Neural progenitor cell (in vitro differentiated cells): ENCODE results near the gene FBXL15. TPM values are rescaled to one million over a fixed set of nuclear protein-coding genes. Genes with fewer than 3 reads are reported as not detected.

Experiments
- DNase-seq: peaks from one replicate; pipeline ENCODE4 v3.0.0-alpha.2; 2016; ENCODE audit warnings: low spot score
- H2AFZ ChIP-seq: fragments of 200-600 bp; sonication (generic); replicated peaks from 2 replicates; pipeline ENCODE4 v1.6.1; 2016; ENCODE audit warnings: antibody characterized with exemption
- H3F3A ChIP-seq: fragments of 200-600 bp; sonication (generic); 2 replicates; pipeline ENCODE4 v1.6.1; 2016; ENCODE audit warnings: antibody characterized with exemption, low read depth
- H3K27ac ChIP-seq: fragments of 200-600 bp; sonication (generic); 2 replicates; pipeline ENCODE4 v1.5.1; 2016; ENCODE audit warnings: mild to moderate bottlenecking
- H3K27me3 ChIP-seq: fragments of 200-600 bp; sonication (generic); 2 replicates; pipeline ENCODE4 v1.6.1; 2016; ENCODE audit warnings: mild to moderate bottlenecking, moderate library complexity
- H3K36me3 ChIP-seq: fragments of 200-600 bp; sonication (generic); 2 replicates; pipeline ENCODE4 v1.5.1; 2016
- H3K4me1 ChIP-seq: fragments of 200-600 bp; sonication (generic); 2 replicates; pipeline ENCODE4 v1.6.1; 2016; ENCODE audit warnings: mixed run types
- H3K4me2 ChIP-seq: fragments of 200-600 bp; sonication (generic); 2 replicates; pipeline ENCODE4 v1.6.1; 2016
- H3K4me3 ChIP-seq: fragments of 200-600 bp; sonication (generic); 2 replicates; pipeline ENCODE4 v1.5.1; 2016
- H3K79me2 ChIP-seq: fragments of 200-600 bp; sonication (generic); 2 replicates; pipeline ENCODE4 v1.6.1; 2016; ENCODE audit warnings: low read depth
- H3K9ac ChIP-seq: fragments of 200-600 bp; sonication (generic); 2 replicates; pipeline ENCODE4 v1.6.1; 2016
- H3K9me3 ChIP-seq: fragments of 200-600 bp; sonication (generic); 2 replicates; pipeline ENCODE4 v1.5.1; 2016; ENCODE audit warnings: low read depth
- H4K20me1 ChIP-seq: fragments of 200-600 bp; sonication (generic); 2 replicates; pipeline ENCODE4 v1.6.1; 2016; ENCODE audit warnings: low read depth
- H3K27ac Mint-ChIP-seq: 3 replicates; pipeline ENCODE4 v1.8.0; 2021; ENCODE audit warnings: mixed read lengths
- H3K27me3 Mint-ChIP-seq: 2 replicates; pipeline ENCODE4 v1.8.0; 2022; ENCODE audit warnings: low read depth, mild to moderate bottlenecking, inconsistent platforms, moderate library complexity, mixed read lengths; ENCODE audit not compliant: insufficient read depth
- H3K36me3 Mint-ChIP-seq: 3 replicates; pipeline ENCODE4 v1.8.0; 2021; ENCODE audit warnings: mixed read lengths
- H3K4me1 Mint-ChIP-seq: 3 replicates; pipeline ENCODE4 v1.8.0; 2021; ENCODE audit warnings: mixed read lengths
- H3K4me3 Mint-ChIP-seq: 3 replicates; pipeline ENCODE4 v1.8.0; 2021; ENCODE audit warnings: mild to moderate bottlenecking, moderate library complexity, mixed read lengths
- H3K9me3 Mint-ChIP-seq: 3 replicates; pipeline ENCODE4 v1.8.0; 2020; ENCODE audit warnings: mixed read lengths
- EZH2 ChIP-seq: fragments of 200-600 bp; sonication (generic); IDR thresholded peaks from 2 replicates; pipeline ENCODE4 v1.6.1; 2017; ENCODE audit warnings: antibody characterized with exemption, mild to moderate bottlenecking, moderate library complexity
- EZH2phosphoT487 ChIP-seq: fragments of 200-600 bp; sonication (generic); IDR thresholded peaks from 2 replicates; pipeline ENCODE4 v1.6.1; 2017; ENCODE audit warnings: antibody characterized with exemption
- total RNA-seq: library from RNA; depleted of rRNA; stranded (reverse); fragments of >200 nt; gene quantifications from 2 replicates; pipeline ENCODE4 v1.2.3, GENCODE V29; 2015; ENCODE audit warnings: low replicate concordance
- TF ChIP-seq, protein P1 (sequence below): fragments of 200-600 bp; sonication (generic); IDR thresholded peaks from 2 replicates; pipeline ENCODE4 v1.5.1; 2017; ENCODE audit warnings: antibody characterized with exemption, mild to moderate bottlenecking

Gene FBXL15
- total RNA-seq, 1 donor from 2014 or later, result 4.4 TPM

DNA sequence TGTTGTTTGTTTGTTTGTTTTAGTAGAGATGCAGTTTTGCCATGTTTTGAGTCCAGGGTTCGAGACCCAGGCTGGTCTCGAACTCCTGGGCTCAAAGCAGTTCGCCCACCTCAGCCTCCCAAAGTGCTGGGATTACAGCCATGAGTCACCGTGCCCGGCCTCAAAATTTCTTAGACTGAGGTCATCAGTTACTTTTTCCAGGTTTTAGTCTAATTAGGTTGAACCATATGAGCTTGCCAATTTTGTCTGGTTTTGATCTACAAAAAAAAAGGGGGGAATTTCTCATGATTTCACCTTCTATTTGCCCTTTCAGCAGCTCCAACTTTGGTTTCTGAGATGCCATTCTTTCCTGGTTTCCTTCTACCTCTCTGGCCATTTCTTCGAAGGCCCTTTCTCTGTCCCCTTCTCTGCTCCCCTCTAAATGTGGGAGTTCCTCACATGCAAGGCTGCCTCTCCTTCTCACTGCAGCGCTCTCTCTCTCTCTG lies 6.2 kb downstream of the FBXL15 start:
- H3K27me3 Mint-ChIP-seq, result peaks cover 7% of the 10 kb centered on the region
- Histone ChIP-seq H4K20me1 (peaks cover 26% of the 10 kb centered on the region), H3K27ac (no peak overlapping the region), H3K4me1 (peaks cover 7% of the 10 kb centered on the region), H3K9me3 (no peaks in the 10 kb centered on the region), H3K4me2 (no peak overlapping the region), H3K9ac (no peak overlapping the region), H3K27me3 (peaks cover 8% of the 10 kb centered on the region), H3K36me3 (no peaks in the 10 kb centered on the region), H3K79me2 (peaks cover 11% of the 10 kb centered on the region), H3K4me3 (no peak overlapping the region), H2AFZ (no peak overlapping the region), H3F3A (peaks cover 19% of the 10 kb centered on the region)
- no peak overlapping the region for H3K27ac Mint-ChIP-seq
- H3K36me3 Mint-ChIP-seq, result peaks cover 4% of the 10 kb centered on the region
- no peak for DNase-seq
- peaks cover 19% of the 10 kb centered on the region for H3K4me1 Mint-ChIP-seq
- no peaks in the 10 kb centered on the region for H3K9me3 Mint-ChIP-seq
- TF ChIP-seq EZH2 (no peak), EZH2phosphoT487 (no peak)
- TF ChIP-seq, protein P1, sequence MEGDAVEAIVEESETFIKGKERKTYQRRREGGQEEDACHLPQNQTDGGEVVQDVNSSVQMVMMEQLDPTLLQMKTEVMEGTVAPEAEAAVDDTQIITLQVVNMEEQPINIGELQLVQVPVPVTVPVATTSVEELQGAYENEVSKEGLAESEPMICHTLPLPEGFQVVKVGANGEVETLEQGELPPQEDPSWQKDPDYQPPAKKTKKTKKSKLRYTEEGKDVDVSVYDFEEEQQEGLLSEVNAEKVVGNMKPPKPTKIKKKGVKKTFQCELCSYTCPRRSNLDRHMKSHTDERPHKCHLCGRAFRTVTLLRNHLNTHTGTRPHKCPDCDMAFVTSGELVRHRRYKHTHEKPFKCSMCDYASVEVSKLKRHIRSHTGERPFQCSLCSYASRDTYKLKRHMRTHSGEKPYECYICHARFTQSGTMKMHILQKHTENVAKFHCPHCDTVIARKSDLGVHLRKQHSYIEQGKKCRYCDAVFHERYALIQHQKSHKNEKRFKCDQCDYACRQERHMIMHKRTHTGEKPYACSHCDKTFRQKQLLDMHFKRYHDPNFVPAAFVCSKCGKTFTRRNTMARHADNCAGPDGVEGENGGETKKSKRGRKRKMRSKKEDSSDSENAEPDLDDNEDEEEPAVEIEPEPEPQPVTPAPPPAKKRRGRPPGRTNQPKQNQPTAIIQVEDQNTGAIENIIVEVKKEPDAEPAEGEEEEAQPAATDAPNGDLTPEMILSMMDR, result no peak
- no peak overlapping the region for H3K4me3 Mint-ChIP-seq

GRCh38 chr10:102429468-102429867 lies 8.8 kb downstream of the FBXL15 start:
- Histone ChIP-seq H3K27me3 (peaks cover 18% of the 10 kb centered on the region), H4K20me1 (peaks cover 3% of the 10 kb centered on the region), H3K4me1 (peaks cover 4% of the 10 kb centered on the region), H3K9me3 (no peaks in the 10 kb centered on the region), H3K36me3 (no peaks in the 10 kb centered on the region), H2AFZ (no peak overlapping the region), H3K9ac (no peak overlapping the region), H3K4me2 (no peak overlapping the region), H3K27ac (no peak overlapping the region), H3K4me3 (no peak overlapping the region), H3F3A (peaks cover 8% of the 10 kb centered on the region), H3K79me2 (peaks cover 13% of the 10 kb centered on the region)
- Mint-ChIP-seq H3K36me3 (peaks cover under 1% of the 10 kb centered on the region), H3K4me1 (peaks cover 17% of the 10 kb centered on the region), H3K9me3 (no peaks in the 10 kb centered on the region), H3K27ac (no peak overlapping the region), H3K27me3 (peaks cover 7% of the 10 kb centered on the region), H3K4me3 (no peak overlapping the region)
- TF ChIP-seq EZH2phosphoT487, result no peak
- no peak for TF ChIP-seq EZH2
- TF ChIP-seq, protein P1, result no peak
- DNase-seq, result no peak

GRCh38 chr10:102431452-102432124 lies 11.0 kb downstream of the FBXL15 start:
- Mint-ChIP-seq H3K9me3 (no peaks in the 10 kb centered on the region), H3K4me3 (peak overlapping the region; percentile 96), H3K4me1 (peaks cover 28% of the 10 kb centered on the region), H3K27me3 (peaks cover 4% of the 10 kb centered on the region), H3K27ac (peak overlapping the region; percentile 34), H3K36me3 (no peaks in the 10 kb centered on the region)
- peak overlapping the region; percentile 74 for H3K9ac ChIP-seq
- DNase-seq, result no peak
- no peaks in the 10 kb centered on the region for H3K36me3 ChIP-seq
- peak overlapping the region; percentile 88 for H3K4me2 ChIP-seq
- no peaks in the 10 kb centered on the region for H3K9me3 ChIP-seq
- H2AFZ ChIP-seq, result peak overlapping the region; percentile 63
- H4K20me1 ChIP-seq, result no peaks in the 10 kb centered on the region
- H3K27ac ChIP-seq, result no peak overlapping the region
- peaks cover 13% of the 10 kb centered on the region for H3K79me2 ChIP-seq
- TF ChIP-seq EZH2, result no peak
- no peak for TF ChIP-seq EZH2phosphoT487
- TF ChIP-seq, protein P1, result no peak
- peaks cover 14% of the 10 kb centered on the region for H3K4me1 ChIP-seq
- peaks cover 39% of the 10 kb centered on the region for H3K27me3 ChIP-seq
- peak overlapping the region; percentile 67 for H3K4me3 ChIP-seq
- peaks cover 17% of the 10 kb centered on the region for H3F3A ChIP-seq
